ENCODE measurements around the gene RNF11.

RNF11 gene

GRCh38 chr1:51297401-51298321 is 61.6 kb downstream of the RNF11 start:
- DNase-seq, result no peak

DNA sequence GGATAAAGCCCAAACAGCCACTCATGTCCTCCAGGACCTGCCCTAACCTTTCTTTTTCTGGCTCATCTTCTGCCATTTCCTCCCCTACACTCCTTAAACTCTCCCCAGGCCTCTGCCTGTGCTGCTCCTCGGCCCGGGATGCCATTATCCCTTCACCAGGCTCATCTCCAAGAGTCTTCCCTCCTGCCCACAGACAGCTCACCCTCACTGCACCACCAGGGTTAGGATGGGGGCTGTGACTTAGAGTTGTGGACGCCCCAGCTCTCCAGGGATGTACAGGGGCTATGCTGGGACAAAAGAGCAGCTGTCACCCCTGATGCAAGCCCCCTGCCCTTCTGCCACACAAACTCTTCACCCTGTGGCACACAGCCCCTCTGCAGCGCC is 62.2 kb downstream of the RNF11 start:
- DNase-seq, result no peak

- no peak for DNase-seq
Observed at GRCh38 chr1:51299185-51299885, 63.3 kb downstream of the RNF11 start.

- DNase-seq, result no peak
Observed at GRCh38 chr1:51299981-51300670, 64.1 kb downstream of the RNF11 start.

DNA sequence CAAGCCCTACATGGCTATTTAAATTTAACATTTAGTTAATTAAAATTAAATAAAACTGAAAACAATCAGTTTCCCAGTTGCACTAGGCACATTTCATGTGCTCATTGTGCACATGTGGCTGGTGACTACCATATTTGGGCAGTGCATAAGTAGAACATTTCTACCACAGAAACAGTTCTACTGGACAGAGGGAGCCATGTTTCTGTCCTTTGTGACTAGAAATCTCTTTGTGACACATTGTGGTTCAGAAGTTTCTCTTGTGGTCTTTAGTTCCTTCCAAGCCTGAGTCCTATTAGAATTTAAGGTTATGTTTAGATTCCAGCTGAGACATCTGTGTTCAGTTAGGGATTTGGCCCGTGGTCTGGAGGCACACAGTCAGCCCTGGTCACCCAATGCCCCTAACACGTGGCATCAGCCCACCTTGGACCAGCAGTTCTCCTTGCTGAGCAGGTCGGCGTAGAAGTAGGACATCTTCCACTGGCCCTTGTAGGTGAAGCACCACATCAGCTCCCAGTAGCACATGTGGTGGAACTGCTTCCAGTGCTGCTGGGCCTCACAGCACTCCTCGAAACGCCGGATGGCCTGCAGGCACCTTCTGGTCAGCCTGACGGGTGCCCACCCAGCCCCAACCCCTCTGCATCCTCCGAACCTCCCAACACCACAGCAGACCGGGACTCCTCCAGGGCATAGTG is 65.2 kb downstream of the RNF11 start:
- DNase-seq, result no peak

- DNase-seq, result no peak
Observed at GRCh38 chr1:51301844-51302162, 65.7 kb downstream of the RNF11 start.

- DNase-seq, result no peak
Observed at GRCh38 chr1:51302270-51302669, 66.2 kb downstream of the RNF11 start.

DNA sequence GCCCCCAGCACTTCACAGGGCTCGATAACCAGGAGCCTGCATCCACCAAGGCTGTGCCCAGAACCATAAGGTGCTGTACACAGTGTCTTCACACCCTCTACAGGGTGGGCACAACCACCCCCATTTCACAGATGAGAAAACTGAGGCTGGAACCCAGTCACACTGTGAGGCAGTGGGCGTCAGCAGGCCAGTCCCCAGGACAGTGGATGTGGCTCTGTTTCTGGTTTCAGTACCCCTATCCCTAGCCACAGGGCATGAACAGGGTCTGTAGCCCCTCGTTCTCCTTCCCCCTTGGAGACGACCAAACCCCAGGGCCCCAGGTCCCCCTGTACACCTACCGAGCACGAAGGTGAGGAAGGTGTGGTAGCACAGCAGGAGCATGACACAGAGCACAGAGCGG is 66.7 kb downstream of the RNF11 start:
- DNase-seq, result no peak

- DNase-seq, result no peak
Observed at GRCh38 chr1:51303315-51303714, 67.2 kb downstream of the RNF11 start.

GRCh38 chr1:51303751-51304251 is 67.7 kb downstream of the RNF11 start:
- DNase-seq, result peak; percentile 45 to 64

DNA sequence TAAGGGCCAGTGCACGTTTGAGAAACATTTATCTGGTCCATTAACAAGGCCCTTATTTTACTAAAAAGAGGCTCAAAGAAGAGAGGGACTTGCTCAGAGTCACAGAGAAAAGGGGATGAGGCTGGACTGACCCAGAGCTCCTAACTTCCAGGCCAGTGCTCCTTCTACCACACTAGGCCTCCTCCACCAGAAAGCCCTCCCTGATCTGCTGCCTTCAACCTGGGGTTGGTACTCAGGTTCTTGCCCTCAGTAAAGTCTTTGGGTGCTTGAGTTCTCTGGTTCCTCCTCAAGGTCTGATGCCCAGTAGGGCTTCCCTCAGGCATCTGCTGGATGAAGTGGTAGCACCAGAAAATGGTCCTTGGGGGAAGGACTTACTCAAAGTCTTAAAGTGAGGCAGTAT is 68.3 kb downstream of the RNF11 start:
- DNase-seq, result no peak

DNA sequence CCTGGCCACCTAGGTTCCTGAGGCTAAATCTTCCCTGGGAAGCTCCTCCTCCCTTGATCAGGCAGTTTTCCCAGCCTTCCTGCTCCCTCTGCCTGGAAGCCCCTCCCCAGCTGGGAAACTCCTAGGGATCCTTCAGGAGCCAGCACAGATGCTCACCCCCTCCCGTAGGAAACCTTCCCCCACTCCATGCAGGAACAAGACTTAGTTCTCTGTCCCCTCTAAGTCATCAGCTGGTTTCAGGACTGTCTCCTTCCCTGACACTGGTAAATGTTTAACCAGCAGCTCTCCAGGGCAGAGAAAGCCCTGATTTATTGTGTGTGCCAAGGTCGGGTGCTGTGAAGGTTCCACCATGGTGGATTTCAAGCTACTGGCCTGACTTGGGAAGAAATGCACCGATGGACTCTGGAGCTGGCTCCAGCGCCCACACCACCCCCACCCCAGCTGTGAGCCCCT is 69.3 kb downstream of the RNF11 start:
- DNase-seq, result no peak

- DNase-seq, result no peak
Observed at GRCh38 chr1:51306950-51307349, 70.9 kb downstream of the RNF11 start.

DNA sequence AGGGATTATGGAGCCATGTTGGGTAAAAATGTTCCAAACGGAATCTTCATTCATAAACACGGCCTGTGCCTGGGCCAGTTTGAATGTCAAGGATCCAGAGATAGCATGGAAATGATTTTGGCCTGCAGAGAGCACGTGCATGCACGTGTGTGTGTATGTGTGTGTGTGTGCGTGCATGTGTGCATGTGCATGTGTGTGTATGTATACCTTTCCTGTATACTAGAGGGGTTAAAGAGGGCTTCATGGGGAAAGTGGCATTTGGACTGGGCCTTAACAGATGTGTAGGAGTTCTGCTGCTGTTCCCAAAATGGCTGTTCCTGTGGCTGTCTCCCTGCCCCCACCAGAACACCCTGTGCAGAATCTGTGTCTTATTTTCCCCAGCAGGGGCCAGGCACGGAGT is 72.6 kb downstream of the RNF11 start:
- DNase-seq, result no peak

DNA sequence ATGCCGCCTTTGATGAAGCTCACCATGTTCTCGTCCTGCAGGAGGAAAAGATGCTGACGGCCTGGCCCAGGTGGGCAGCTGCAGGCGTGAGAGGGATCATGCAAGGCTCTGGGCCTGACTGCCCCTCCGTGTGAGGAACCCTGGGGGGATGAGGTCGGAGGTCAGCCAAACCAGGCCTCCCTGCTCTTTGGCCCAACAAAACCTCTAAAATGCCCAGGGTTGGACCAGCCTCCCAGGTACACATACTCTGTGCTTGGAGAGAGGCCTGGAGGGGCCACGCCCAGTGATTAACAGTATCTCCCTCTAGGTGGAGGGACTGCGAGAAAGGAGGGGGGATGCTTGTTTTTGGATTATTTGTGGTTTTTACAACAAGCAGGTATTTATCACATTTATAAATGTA is 73.2 kb downstream of the RNF11 start:
- DNase-seq, result no peak

DNA sequence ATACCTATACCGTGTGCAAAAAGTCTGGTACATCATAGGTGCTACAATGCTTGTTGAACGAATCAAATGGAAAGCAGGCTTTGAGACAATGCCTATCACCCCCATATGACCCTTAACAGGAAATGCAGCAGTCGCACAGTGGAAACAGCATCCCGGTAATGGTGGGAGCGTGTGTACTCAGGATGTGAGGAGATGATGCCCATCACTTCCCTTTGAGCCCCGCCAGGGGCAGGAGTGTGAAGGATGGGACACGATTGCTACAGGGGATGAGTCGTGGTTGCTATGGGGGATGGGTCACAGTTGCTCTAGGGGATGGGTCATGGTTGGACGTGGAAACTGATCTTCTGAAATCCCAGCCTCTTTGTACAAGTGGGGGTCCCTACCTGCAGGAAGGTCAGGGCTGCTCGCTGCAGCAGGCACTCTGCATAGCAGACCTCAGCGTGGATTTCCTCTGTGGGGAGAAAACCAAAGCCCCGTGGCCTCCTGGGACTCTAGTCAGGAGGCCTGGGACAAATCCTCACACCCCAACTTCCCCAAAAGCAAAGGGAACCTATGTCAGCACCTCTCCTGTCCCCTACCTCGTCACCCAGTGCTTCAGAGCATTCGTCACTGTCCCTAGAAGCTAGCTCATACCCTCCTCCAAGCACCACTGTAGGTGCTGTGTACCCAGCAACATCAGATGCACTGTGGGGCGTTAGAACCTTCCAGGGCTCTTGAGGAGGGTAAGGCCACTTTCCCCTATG is 75.0 kb downstream of the RNF11 start:
- DNase-seq, result no peak

- no peak for DNase-seq
Observed at GRCh38 chr1:51311826-51312225, 75.8 kb downstream of the RNF11 start.

DNA sequence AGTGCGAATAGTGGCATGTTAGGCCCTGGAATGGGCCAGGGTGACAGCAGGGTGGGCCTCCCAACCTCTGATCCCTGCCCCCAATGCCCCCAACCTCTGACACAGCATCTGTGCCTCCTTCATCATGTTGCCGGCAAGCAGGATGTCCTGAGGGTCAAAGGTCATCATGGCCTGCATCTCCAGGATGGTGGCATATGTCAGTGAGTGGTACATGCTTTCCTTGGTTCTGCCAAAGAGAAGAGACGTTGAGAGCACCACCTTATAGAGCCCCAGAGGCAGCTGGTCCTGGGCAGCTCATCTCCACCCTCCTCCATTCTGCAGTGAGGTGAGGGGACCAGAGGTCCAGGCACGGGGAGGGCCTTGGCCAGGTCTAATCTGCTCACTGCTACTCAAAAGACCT is 76.6 kb downstream of the RNF11 start:
- DNase-seq, result no peak

- no peak for DNase-seq
Observed at GRCh38 chr1:51313268-51313852, 77.3 kb downstream of the RNF11 start.

GRCh38 chr1:51313961-51314777 is 78.1 kb downstream of the RNF11 start:
- no peak for DNase-seq

GRCh38 chr1:51314974-51315373 is 78.9 kb downstream of the RNF11 start:
- DNase-seq, result no peak

All from activated CD4-positive, alpha-beta T cell treated with anti-CD3 and anti-CD28 coated beads, Interleukin-2, amount 50 U/mL, for 48 hours (primary cell).